H9 (cell line): Measurements from ENCODE around the gene ANKRD42. TPM values are rescaled to one million over a fixed set of nuclear protein-coding genes. Genes with fewer than 3 reads are reported as not detected.

Source experiments
- DNase-seq: peaks from one replicate; pipeline ENCODE4 v3.0.0-alpha.2; 2017
- H2AFZ ChIP-seq: one replicate; pipeline ENCODE4 v1.6.1; 2013; ENCODE audit warnings: mild to moderate bottlenecking, low read length, control low read depth, moderate library complexity
- H2AK5ac ChIP-seq: 2 replicates; pipeline ENCODE4 v1.6.1; 2013; ENCODE audit warnings: low read length, control low read depth, mixed read lengths; ENCODE audit not compliant: insufficient read length
- H2BK120ac ChIP-seq: one replicate; pipeline ENCODE4 v1.6.1; 2013; ENCODE audit warnings: low read depth, mild to moderate bottlenecking, low read length, control low read depth, inconsistent platforms; ENCODE audit not compliant: poor library complexity, severe bottlenecking
- H2BK12ac ChIP-seq: 2 replicates; pipeline ENCODE4 v1.6.1; 2013; ENCODE audit warnings: low read length, control low read depth, mixed read lengths, low read depth; ENCODE audit not compliant: insufficient read length
- H2BK15ac ChIP-seq: 2 replicates; pipeline ENCODE4 v1.6.1; 2013; ENCODE audit warnings: low read depth, low read length, control low read depth
- H2BK20ac ChIP-seq: one replicate; pipeline ENCODE4 v1.6.1; 2013; ENCODE audit warnings: low read depth, mild to moderate bottlenecking, low read length, control low read depth, inconsistent platforms; ENCODE audit not compliant: poor library complexity, severe bottlenecking
- H2BK5ac ChIP-seq: 2 replicates; pipeline ENCODE4 v1.6.1; 2013; ENCODE audit warnings: low read length, control low read depth, mixed read lengths; ENCODE audit not compliant: insufficient read length
- H3K14ac ChIP-seq: 2 replicates; pipeline ENCODE4 v1.6.1; 2013; ENCODE audit warnings: low read length, control low read depth; ENCODE audit not compliant: insufficient read depth
- H3K18ac ChIP-seq: 2 replicates; pipeline ENCODE4 v1.6.1; 2013; ENCODE audit warnings: low read depth, mild to moderate bottlenecking, mixed read lengths, low read length, control low read depth; ENCODE audit not compliant: insufficient read length
- H3K23ac ChIP-seq: 2 replicates; pipeline ENCODE4 v1.6.1; 2013; ENCODE audit warnings: low read length, control low read depth, mixed read lengths, low read depth; ENCODE audit not compliant: insufficient read length
- H3K23me2 ChIP-seq: 2 replicates; pipeline ENCODE4 v1.6.1; 2013; ENCODE audit warnings: low read depth, mild to moderate bottlenecking, mixed read lengths, low read length, control low read depth; ENCODE audit not compliant: insufficient read length, poor library complexity, severe bottlenecking
- H3K27ac ChIP-seq: 2 replicates; pipeline ENCODE4 v1.5.1; 2013; ENCODE audit warnings: low read length, control low read depth, mixed read lengths, low read depth; ENCODE audit not compliant: insufficient read length
- H3K27me3 ChIP-seq: 2 replicates; pipeline ENCODE4 v1.6.1; 2013; ENCODE audit warnings: low read length, control low read depth, inconsistent platforms; ENCODE audit not compliant: insufficient read depth
- H3K4ac ChIP-seq: 2 replicates; pipeline ENCODE4 v1.6.1; 2013; ENCODE audit warnings: low read depth, mild to moderate bottlenecking, control low read depth, inconsistent platforms, low read length, moderate library complexity
- H3K4me1 ChIP-seq: 2 replicates; pipeline ENCODE4 v1.6.1; 2013; ENCODE audit warnings: low read length, control low read depth, inconsistent platforms; ENCODE audit not compliant: insufficient read depth
- H3K4me2 ChIP-seq: 2 replicates; pipeline ENCODE4 v1.6.1; 2013; ENCODE audit warnings: low read length, control low read depth, mixed read lengths; ENCODE audit not compliant: insufficient read length, insufficient read depth
- H3K56ac ChIP-seq: 2 replicates; pipeline ENCODE4 v1.6.1; 2013; ENCODE audit warnings: low read depth, mild to moderate bottlenecking, mixed read lengths, low read length, control low read depth; ENCODE audit not compliant: insufficient read length
- H3K79me1 ChIP-seq: 2 replicates; pipeline ENCODE4 v1.6.1; 2013; ENCODE audit warnings: low read depth, mild to moderate bottlenecking, moderate library complexity, low read length, control low read depth, inconsistent platforms; ENCODE audit not compliant: insufficient read depth, poor library complexity, severe bottlenecking
- H3K79me2 ChIP-seq: 2 replicates; pipeline ENCODE4 v1.6.1; 2013; ENCODE audit warnings: low read length, control low read depth, inconsistent platforms; ENCODE audit not compliant: insufficient read depth
- H3K9ac ChIP-seq: 2 replicates; pipeline ENCODE4 v1.6.1; 2013; ENCODE audit warnings: low read length, control low read depth, mixed read lengths; ENCODE audit not compliant: insufficient read length; ENCODE audit errors: extremely low read depth
- H3K9me3 ChIP-seq: one replicate; pipeline ENCODE4 v1.6.1; 2013; ENCODE audit warnings: low read depth, low read length, inconsistent platforms; ENCODE audit not compliant: control insufficient read depth
- H3T11ph ChIP-seq: one replicate; pipeline ENCODE4 v1.6.1; 2013; ENCODE audit warnings: mild to moderate bottlenecking, low read length, control low read depth, inconsistent platforms
- H4K20me1 ChIP-seq: one replicate; pipeline ENCODE4 v1.6.1; 2013; ENCODE audit not compliant: control insufficient read depth, insufficient read length, insufficient read depth
- H4K5ac ChIP-seq: 2 replicates; pipeline ENCODE4 v1.6.1; 2013; ENCODE audit warnings: low read depth, mild to moderate bottlenecking, mixed read lengths, low read length, control low read depth; ENCODE audit not compliant: insufficient read length
- H4K8ac ChIP-seq: replicated peaks from 2 replicates; pipeline ENCODE4 v1.6.1; 2013; ENCODE audit warnings: low read length, control low read depth, mixed read lengths, low read depth; ENCODE audit not compliant: insufficient read length
- H4K91ac ChIP-seq: 2 replicates; pipeline ENCODE4 v1.6.1; 2013; ENCODE audit warnings: low read depth, mild to moderate bottlenecking, moderate library complexity, mixed read lengths, low read length, control low read depth; ENCODE audit not compliant: insufficient read length
- H3K27ac Mint-ChIP-seq, 3 experiments: 2 replicates in 2 of 3; 3 replicates in 1 of 3; pipeline ENCODE4 v1.8.0; 2020 to 2021; ENCODE audit warnings: mixed read lengths in 3 of 3, mild to moderate bottlenecking in 1 of 3, moderate library complexity in 1 of 3
- H3K27me3 Mint-ChIP-seq: 2 replicates; pipeline ENCODE4 v1.8.0; 2021; ENCODE audit warnings: low read depth, mild to moderate bottlenecking, moderate library complexity, mixed read lengths
- H3K36me3 Mint-ChIP-seq, 3 experiments: 2 replicates in 2 of 3; 3 replicates in 1 of 3; pipeline ENCODE4 v1.8.0; 2020 to 2021; ENCODE audit warnings: low read depth in 3 of 3, mixed read lengths in 3 of 3; ENCODE audit not compliant: insufficient read depth in 1 of 3
- H3K4me1 Mint-ChIP-seq, 2 experiments: 2 replicates each; pipeline ENCODE4 v1.8.0; 2020; ENCODE audit warnings: mixed read lengths in 2 of 2
- H3K4me3 Mint-ChIP-seq, 2 experiments: 2 replicates in 1 of 2; 3 replicates in 1 of 2; pipeline ENCODE4 v1.8.0; 2020 to 2021; ENCODE audit warnings: mild to moderate bottlenecking in 2 of 2, mixed read lengths in 2 of 2, moderate library complexity in 1 of 2
- H3K9me3 Mint-ChIP-seq, 2 experiments: 2 replicates in 1 of 2; 3 replicates in 1 of 2; pipeline ENCODE4 v1.8.0; 2020; ENCODE audit warnings: mild to moderate bottlenecking in 2 of 2, mixed read lengths in 2 of 2, moderate library complexity in 1 of 2
- CTCF ChIP-seq: fragments of 200-600 bp; sonication (generic); conservative IDR thresholded peaks from 3 replicates; pipeline ENCODE4 v1.8.0; 2021; ENCODE audit warnings: antibody characterized with exemption, mild to moderate bottlenecking
- WGBS: extraction: QIAGEN DNeasy Blood & Tissue Kit; methylation state at CpG from one replicate; pipeline ENCODE4 v1.1.7; 2013; ENCODE audit warnings: missing lambda C conversion rate, low lambda C conversion rate, mixed read lengths; ENCODE audit not compliant: insufficient read length; ENCODE audit errors: extremely low coverage; 5-methylcytosine and 5-hydroxymethylcytosine counted together
- total RNA-seq: library from RNA; stranded (reverse); gene quantifications from 2 replicates; pipeline ENCODE4 v1.2.1, GENCODE V29; 2021

ANKRD42 gene
- total RNA-seq, 1 experiment from 2014 or later, result 4.9 TPM

- no peak overlapping the region for H3K27ac ChIP-seq
- Mint-ChIP-seq H3K4me3 (no peak overlapping the region), H3K36me3 (no peaks in the 10 kb centered on the region; a peak in 1 of 7 replicates), H3K4me1 (peaks cover 16% of the 10 kb centered on the region in 2 experiments), H3K27ac (peak overlapping the region in 1 of 3 experiments; percentile 11; a peak in 2 of 7 replicates), H3K27me3 (no peaks in the 10 kb centered on the region; the same call in 1 of the 2 replicates), H3K9me3 (no peaks in the 10 kb centered on the region)
- no peak for DNase-seq
- no peak overlapping the region for H3T11ph ChIP-seq
- H2BK15ac ChIP-seq, result no peak overlapping the region
- H4K20me1 ChIP-seq, result no peaks in the 10 kb centered on the region
- no peak overlapping the region for H3K4me2 ChIP-seq
- H3K9me3 ChIP-seq, result no peaks in the 10 kb centered on the region
- H2AK5ac ChIP-seq, result no peak overlapping the region
- H3K4me1 ChIP-seq, result 0 out of 2 replicates have a peak, but pooled peaks cover 2% of the 10 kb centered on the region
- H3K56ac ChIP-seq, result no peak overlapping the region
- H3K14ac ChIP-seq, result no peak overlapping the region
- H4K91ac ChIP-seq, result no peak overlapping the region
- no peak overlapping the region for H4K8ac ChIP-seq
- WGBS, result 100% methylated on average over 3 of the region's 4 CpGs
- H2BK120ac ChIP-seq, result no peak overlapping the region
- no peak overlapping the region for H2BK5ac ChIP-seq
- no peak overlapping the region for H2BK12ac ChIP-seq
- no peaks in the 10 kb centered on the region for H3K79me1 ChIP-seq
- H3K18ac ChIP-seq, result no peak overlapping the region
- H3K9ac ChIP-seq, result no peak overlapping the region
- no peak for TF ChIP-seq CTCF
- no peak overlapping the region for H3K4ac ChIP-seq
- no peaks in the 10 kb centered on the region for H3K23me2 ChIP-seq
- no peaks in the 10 kb centered on the region for H3K27me3 ChIP-seq
- H3K79me2 ChIP-seq, result no peaks in the 10 kb centered on the region
- H2BK20ac ChIP-seq, result no peak overlapping the region
- no peak overlapping the region for H4K5ac ChIP-seq
- H2AFZ ChIP-seq, result no peak overlapping the region
- H3K23ac ChIP-seq, result no peak overlapping the region
Measured at GRCh38 chr11:83293457-83293774, 99.9 kb downstream of the ANKRD42 start.
